Type B pancreatic cell (in vitro differentiated cells): ENCODE results near the gene KPNB1. TPM values are rescaled to one million over a fixed set of nuclear protein-coding genes. Genes with fewer than 3 reads are reported as not detected.

ENCODE experiments used
- DNase-seq: peaks from one replicate; pipeline ENCODE4 v3.0.0; 2021; ENCODE audit warnings: mixed read lengths; ENCODE audit not compliant: unreplicated experiment; ENCODE audit errors: extremely low spot score
- H3K27ac Mint-ChIP-seq: 2 replicates; pipeline ENCODE4 v1.8.0; 2021; ENCODE audit warnings: mild to moderate bottlenecking, mixed read lengths
- H3K27me3 Mint-ChIP-seq: 2 replicates; pipeline ENCODE4 v1.8.0; 2021; ENCODE audit warnings: mixed read lengths
- H3K36me3 Mint-ChIP-seq: 2 replicates; pipeline ENCODE4 v1.8.0; 2021; ENCODE audit warnings: mixed read lengths
- H3K4me1 Mint-ChIP-seq: one replicate; pipeline ENCODE4 v1.8.0; 2021; ENCODE audit warnings: mixed read lengths; ENCODE audit not compliant: unreplicated experiment
- H3K4me3 Mint-ChIP-seq: 2 replicates; pipeline ENCODE4 v1.8.0; 2021; ENCODE audit warnings: mild to moderate bottlenecking, mixed read lengths
- H3K9me3 Mint-ChIP-seq: 2 replicates; pipeline ENCODE4 v1.8.0; 2021; ENCODE audit warnings: mixed read lengths
- CTCF ChIP-seq: fragments of 200-600 bp; sonication (generic); conservative IDR thresholded peaks from 2 replicates; pipeline ENCODE4 v1.5.0; 2021; ENCODE audit warnings: antibody characterized with exemption, mild to moderate bottlenecking
- total RNA-seq: library from RNA; stranded (reverse); gene quantifications from 2 replicates; pipeline ENCODE4 v1.2.1, GENCODE V29; 2021; ENCODE audit warnings: low replicate concordance

The KPNB1 gene
- total RNA-seq, 1 donor from 2014 or later = 372 TPM

- TF ChIP-seq CTCF = no peak
These were observed 81.7 kb downstream of the KPNB1 start for GRCh38 chr17:47731396-47731795.

GRCh38 chr17:47732399-47733046 lies 82.8 kb downstream of the KPNB1 start:
- no peak overlapping the region for H3K27ac Mint-ChIP-seq
- peaks cover 10% of the 10 kb centered on the region for H3K4me1 Mint-ChIP-seq
- H3K36me3 Mint-ChIP-seq = no peaks in the 10 kb centered on the region
- DNase-seq = no peak
- no peak for TF ChIP-seq CTCF
- H3K9me3 Mint-ChIP-seq = no peaks in the 10 kb centered on the region
- peaks cover 91% of the 10 kb centered on the region for H3K27me3 Mint-ChIP-seq
- peak overlapping the region; percentile 76 for H3K4me3 Mint-ChIP-seq

More at GRCh38 chr17:47731396-47731795, 81.7 kb downstream of the KPNB1 start:
- no peaks in the 10 kb centered on the region for H3K9me3 Mint-ChIP-seq
- H3K27me3 Mint-ChIP-seq = peaks cover 88% of the 10 kb centered on the region
- H3K4me3 Mint-ChIP-seq = no peak overlapping the region
- H3K36me3 Mint-ChIP-seq = no peaks in the 10 kb centered on the region
- H3K27ac Mint-ChIP-seq = no peak overlapping the region
- H3K4me1 Mint-ChIP-seq = peaks cover 13% of the 10 kb centered on the region
- no peak for DNase-seq

- DNase-seq = no peak
- Mint-ChIP-seq H3K36me3 (no peaks in the 10 kb centered on the region), H3K27me3 (peaks cover 89% of the 10 kb centered on the region), H3K9me3 (no peaks in the 10 kb centered on the region), H3K4me3 (peak within 1 kb of the TSS; percentile 76), H3K27ac (peak within 1 kb of the TSS; percentile 16), H3K4me1 (peaks cover 10% of the 10 kb centered on the region)
- peak; percentile 56 for TF ChIP-seq CTCF
These were observed 83.4 kb downstream of the KPNB1 start, which contains the start of gene TBX21 for GRCh38 chr17:47733047-47733673. Gene TBX21, plus strand, starts transcription at chr17:47733236. Its CDS starts 219 bp downstream, at chr17:47733455.

- peaks cover 86% of the 10 kb centered on the region for H3K27me3 Mint-ChIP-seq
- H3K9me3 Mint-ChIP-seq = no peaks in the 10 kb centered on the region
- peak overlapping the region; percentile 16 for H3K27ac Mint-ChIP-seq
- no peaks in the 10 kb centered on the region for H3K36me3 Mint-ChIP-seq
- TF ChIP-seq CTCF = no peak
- no peak for DNase-seq
- H3K4me3 Mint-ChIP-seq = peak overlapping the region; percentile 76
- H3K4me1 Mint-ChIP-seq = peaks cover 10% of the 10 kb centered on the region
These were observed 84.1 kb downstream of the KPNB1 start for GRCh38 chr17:47733674-47734410.

GRCh38 chr17:47735139-47735464 lies 85.4 kb downstream of the KPNB1 start:
- Mint-ChIP-seq H3K36me3 (no peaks in the 10 kb centered on the region), H3K4me3 (no peak overlapping the region), H3K4me1 (peaks cover 10% of the 10 kb centered on the region), H3K27ac (no peak overlapping the region), H3K9me3 (no peaks in the 10 kb centered on the region), H3K27me3 (peaks cover 78% of the 10 kb centered on the region)
- TF ChIP-seq CTCF = no peak
- DNase-seq = no peak

Other genes with a start within 250 kb of the KPNB1 start
- gene NPEPPS, start 118.8 kb upstream of the KPNB1 start, total RNA-seq = 150 and 186 TPM in 2 replicates
- gene TBKBP1, start 44.2 kb downstream of the KPNB1 start, total RNA-seq = 10.5 and 19.7 TPM in 2 replicates
- not detected in 2 replicates for gene TBX21, start 83.3 kb downstream of the KPNB1 start, total RNA-seq
- 9.1 and 20.3 TPM in 2 replicates for gene OSBPL7, start 171.9 kb downstream of the KPNB1 start, total RNA-seq
- gene MRPL10, start 181.6 kb downstream of the KPNB1 start, total RNA-seq = 37.7 and 49.4 TPM in 2 replicates
- gene LRRC46, start 181.8 kb downstream of the KPNB1 start, total RNA-seq = 0.64 and 2.8 TPM in 2 replicates
- 34.9 and 45.2 TPM in 2 replicates for gene SCRN2, start 191.4 kb downstream of the KPNB1 start, total RNA-seq
- gene SP6, start 201.2 kb downstream of the KPNB1 start, total RNA-seq = 19.3 and 75.1 TPM in 2 replicates
- 16.9 and 22.0 TPM in 2 replicates for gene SP2, start 246.3 kb downstream of the KPNB1 start, total RNA-seq